ENCODE results near the gene DNAJC7. TPM values are rescaled to one million over a fixed set of nuclear protein-coding genes. Genes with fewer than 3 reads are reported as not detected.
"Not testable (repeated sequence)": the region's sequence is repeated elsewhere in the genome, so short reads cannot be mapped to it uniquely, and the experiment has no call there.

Gene DNAJC7
- total RNA-seq, 1 donor, result 80.7 TPM

GRCh38 chr17:42025191-42025579 lies 7.9 kb upstream of the DNAJC7 start:
- no peak overlapping the region for H3K4me3 ChIP-seq (ENCODE audit: low read depth, low read length)
- DNase-seq (ENCODE audit: low read depth), result no peak
- TF ChIP-seq CTCF (IDR thresholded peaks at IDR 0.05; ENCODE audit: insufficient read depth, low read depth, low read length), result no peak

GRCh38 chr17:42023524-42024349 lies 6.5 kb upstream of the DNAJC7 start:
- H3K4me3 ChIP-seq (ENCODE audit: low read depth, low read length), result no peak overlapping the region
- TF ChIP-seq CTCF (IDR thresholded peaks at IDR 0.05; ENCODE audit: insufficient read depth, low read depth, low read length), result no peak
- no peak for DNase-seq (ENCODE audit: low read depth)

GRCh38 chr17:42020845-42021244 lies 3.6 kb upstream of the DNAJC7 start:
- peak overlapping the region; percentile 94 for H3K4me3 ChIP-seq (ENCODE audit: low read depth, low read length)
- not testable (repeated sequence) for DNase-seq (ENCODE audit: low read depth)

- peak within 1 kb of the TSS; percentile 94 for H3K4me3 ChIP-seq (ENCODE audit: low read depth, low read length)
These were observed 2.5 kb upstream of the DNAJC7 start, which contains the start of gene NKIRAS2 for GRCh38 chr17:42019509-42020404. NKIRAS2 (plus strand) TSS chr17:42020090; CDS start chr17:42021578, 1,488 bp downstream.

GRCh38 chr17:42018988-42019387 lies 1.7 kb upstream of the DNAJC7 start:
- no peak for TF ChIP-seq CTCF (IDR thresholded peaks at IDR 0.05; ENCODE audit: insufficient read depth, low read depth, low read length)
- no peak overlapping the region for H3K4me3 ChIP-seq (ENCODE audit: low read depth, low read length)

More at GRCh38 chr17:42019509-42020404, 2.5 kb upstream of the DNAJC7 start, which contains the start of gene NKIRAS2:
- DNase-seq (ENCODE audit: low read depth), result peak; percentile 94
- TF ChIP-seq CTCF (IDR thresholded peaks at IDR 0.05; ENCODE audit: insufficient read depth, low read depth, low read length), result peak; percentile 89

GRCh38 chr17:42018339-42018738 lies 1.1 kb upstream of the DNAJC7 start:
- no peak for DNase-seq (ENCODE audit: low read depth)
- peak overlapping the region; percentile 94 for H3K4me3 ChIP-seq (ENCODE audit: low read depth, low read length)
- TF ChIP-seq CTCF (IDR thresholded peaks at IDR 0.05; ENCODE audit: insufficient read depth, low read depth, low read length), result no peak

More at GRCh38 chr17:42018988-42019387, 1.7 kb upstream of the DNAJC7 start:
- no peak for DNase-seq (ENCODE audit: low read depth)

GRCh38 chr17:42017866-42018200 lies 594 bp upstream of the DNAJC7 start:
- no peak for DNase-seq (ENCODE audit: low read depth)

More at GRCh38 chr17:42017866-42018200, 594 bp upstream of the DNAJC7 start:
- peak overlapping the region; percentile 94 for H3K4me3 ChIP-seq (ENCODE audit: low read depth, low read length)
- TF ChIP-seq CTCF (IDR thresholded peaks at IDR 0.05; ENCODE audit: insufficient read depth, low read depth, low read length), result no peak

Data from fibroblast of villous mesenchyme (primary cell).